ENCODE results near the gene ZNF135.

Gene ZNF135

DNA sequence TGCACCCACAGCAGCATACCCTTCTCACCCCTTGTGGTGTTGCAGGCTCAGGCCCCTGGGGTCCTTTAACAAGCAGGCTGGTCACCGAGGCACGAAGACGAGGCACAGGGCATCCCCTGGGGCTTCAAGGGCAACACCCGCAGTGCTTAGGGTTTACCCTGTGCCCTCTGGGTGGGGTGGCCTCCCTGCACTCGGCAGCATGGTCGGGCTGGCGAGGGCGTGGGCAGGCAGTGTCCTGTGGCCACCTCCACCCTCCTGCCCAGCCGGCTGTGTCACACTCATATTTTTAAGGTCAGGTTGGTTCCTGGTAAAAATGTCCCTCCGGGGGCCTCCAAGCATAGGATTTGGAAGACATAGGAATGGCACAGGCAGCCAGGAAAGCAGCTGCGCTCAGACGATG, 11.4 kb upstream of the ZNF135 start:
- DNase-seq, result no peak

DNA sequence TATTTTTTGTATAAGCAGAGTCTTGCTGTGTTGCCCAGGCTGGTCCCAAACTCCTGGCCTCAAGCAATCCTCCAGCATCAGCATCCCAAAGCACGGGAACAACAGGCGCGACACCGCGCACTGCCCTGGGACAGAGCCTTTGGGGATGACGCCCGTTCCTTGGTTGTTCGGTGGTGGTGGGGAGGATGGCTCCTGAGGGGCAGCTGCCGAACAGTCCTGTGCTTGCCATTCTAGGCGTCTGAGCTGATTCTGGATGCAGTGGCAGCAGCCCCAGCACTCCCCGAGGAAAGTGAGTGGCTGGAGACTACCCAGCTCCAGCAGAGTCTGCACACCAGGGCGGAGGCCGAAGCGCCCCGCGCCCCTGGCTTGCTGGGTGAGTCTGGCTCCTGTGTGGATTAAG, 6.8 kb upstream of the ZNF135 start:
- DNase-seq, result no peak

DNA sequence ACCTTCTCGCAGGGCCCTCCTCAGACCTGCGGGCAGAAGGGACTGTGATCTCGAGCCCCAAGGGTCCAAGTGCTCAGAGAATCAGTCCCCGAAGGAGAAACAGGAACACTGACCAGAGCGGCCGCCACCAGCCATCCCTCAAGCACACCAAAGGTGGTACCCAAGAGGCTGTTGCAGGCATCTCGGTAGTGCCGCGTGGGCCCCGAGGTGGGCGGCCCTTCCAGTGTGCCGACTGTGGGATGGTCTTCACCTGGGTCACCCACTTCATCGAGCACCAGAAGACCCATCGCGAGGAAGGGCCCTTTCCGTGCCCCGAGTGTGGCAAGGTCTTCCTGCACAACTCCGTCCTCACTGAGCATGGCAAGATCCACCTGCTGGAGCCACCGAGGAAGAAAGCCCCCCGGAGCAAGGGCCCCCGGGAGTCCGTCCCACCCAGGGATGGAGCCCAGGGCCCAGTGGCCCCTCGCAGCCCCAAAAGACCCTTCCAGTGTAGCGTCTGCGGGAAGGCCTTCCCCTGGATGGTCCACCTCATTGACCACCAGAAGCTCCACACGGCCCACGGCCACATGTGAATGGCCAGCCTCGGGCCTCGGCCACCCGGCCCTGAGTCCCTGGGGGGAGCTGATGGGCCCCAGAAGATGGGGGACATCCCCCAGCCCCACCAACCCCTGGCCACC, 5.5 kb upstream of the ZNF135 start:
- no peak for DNase-seq

DNA sequence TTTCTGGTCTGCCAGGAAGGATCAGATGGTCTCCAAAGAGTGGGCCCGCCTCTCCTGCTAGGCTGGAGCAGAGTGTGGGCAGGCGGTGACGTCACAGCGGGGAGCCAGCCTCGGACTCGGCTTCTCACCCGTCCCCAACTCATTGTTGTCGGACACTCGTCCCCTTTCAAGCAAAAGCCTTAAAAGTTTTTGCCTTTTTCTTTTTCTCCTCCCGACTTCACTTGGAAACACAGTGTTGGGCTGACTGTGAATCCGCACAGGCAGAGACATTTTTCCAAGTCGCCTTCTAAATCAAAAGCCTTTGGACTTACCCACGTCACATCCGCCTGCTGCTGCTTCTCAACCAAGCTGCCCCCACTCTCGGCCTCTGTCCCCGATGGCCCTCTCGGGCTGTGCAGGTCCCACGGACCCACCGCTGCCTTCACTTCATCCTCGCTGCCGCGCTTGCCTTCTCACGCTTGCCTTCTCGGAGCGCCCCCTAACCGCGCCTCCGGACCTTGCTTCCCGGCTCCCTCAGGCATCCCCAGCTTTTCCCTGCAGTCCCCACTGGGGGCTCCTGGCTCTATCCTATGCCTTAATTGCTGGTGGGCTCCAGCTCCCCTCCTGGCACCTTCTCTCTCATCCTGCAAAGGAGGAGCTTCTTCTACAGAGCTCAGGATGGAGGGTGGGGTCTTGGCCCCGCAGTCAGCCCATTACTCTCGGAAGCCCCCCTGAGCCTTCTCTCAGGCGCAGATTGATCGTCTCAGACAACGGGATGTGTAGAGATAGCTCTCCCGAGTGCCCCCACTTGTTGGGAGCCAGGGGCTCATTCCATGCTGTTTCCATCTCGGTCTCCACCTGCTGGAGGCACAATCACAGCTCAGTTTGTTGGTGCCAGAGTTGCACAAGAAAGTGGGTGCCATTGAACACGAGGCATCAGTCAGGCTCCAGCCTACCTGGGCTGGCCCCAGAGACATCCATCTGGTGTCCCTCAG, 3.9 kb upstream of the ZNF135 start:
- no peak for DNase-seq

DNA sequence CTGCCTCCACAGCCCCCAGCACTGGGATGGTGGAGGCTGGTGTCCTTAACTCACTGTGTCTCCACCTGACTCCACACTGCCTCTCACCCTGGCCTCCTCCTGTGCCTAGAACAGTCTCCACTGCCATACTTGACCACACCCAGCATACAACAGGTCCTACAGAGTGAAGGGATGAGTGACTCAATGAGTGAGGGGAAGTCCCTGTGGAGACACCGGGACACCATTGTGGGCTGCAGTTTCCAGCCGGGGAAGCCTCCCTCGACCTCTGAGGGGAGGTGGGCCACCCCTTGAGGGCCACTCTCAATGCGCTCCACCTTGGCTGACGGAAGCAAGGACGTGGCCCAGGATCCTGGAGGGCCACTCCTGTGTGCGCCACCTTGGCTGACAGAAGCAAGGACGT, 2.8 kb upstream of the ZNF135 start:
- no peak for DNase-seq

DNA sequence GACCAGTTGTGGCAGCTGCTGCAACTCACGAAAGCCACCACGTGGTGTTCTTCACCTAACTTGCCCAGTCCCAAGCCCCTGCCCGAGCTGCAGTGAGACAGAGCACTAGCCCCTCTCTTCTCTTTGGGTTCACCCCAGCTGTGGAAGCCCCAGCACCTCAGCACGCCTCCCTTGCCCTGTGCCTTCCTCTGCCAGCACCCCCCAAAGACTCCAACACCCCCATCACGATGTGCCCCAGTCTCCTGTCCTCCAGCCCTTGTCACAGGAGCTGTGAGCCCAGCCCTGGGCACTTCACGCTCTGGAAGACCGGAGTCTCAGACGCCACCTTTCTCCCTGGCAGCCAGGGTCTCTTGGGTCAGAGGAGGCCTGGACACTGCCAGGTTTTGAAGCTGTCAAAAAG, 2.2 kb upstream of the ZNF135 start:
- DNase-seq, result no peak

DNA sequence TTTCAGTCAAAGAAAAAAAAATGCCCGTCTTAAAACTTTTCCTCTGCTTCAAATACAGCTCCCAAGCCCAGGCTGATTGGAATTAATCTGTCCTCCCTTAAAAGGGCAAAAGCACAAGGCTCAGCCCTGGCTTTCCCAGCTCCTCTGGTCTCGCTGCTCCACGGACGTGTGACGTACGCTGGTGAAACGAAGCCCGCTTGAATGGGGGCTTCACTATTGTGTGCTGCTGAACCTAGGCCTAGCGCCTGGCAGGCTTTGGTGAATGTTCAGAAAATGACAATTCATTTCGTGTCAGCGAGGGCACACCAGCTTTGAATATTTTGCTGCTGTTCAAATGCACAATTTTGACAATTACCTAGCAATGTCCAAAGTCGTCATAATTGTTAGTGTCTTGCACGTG, 615 bp upstream of the ZNF135 start:
- DNase-seq, result no peak

DNA sequence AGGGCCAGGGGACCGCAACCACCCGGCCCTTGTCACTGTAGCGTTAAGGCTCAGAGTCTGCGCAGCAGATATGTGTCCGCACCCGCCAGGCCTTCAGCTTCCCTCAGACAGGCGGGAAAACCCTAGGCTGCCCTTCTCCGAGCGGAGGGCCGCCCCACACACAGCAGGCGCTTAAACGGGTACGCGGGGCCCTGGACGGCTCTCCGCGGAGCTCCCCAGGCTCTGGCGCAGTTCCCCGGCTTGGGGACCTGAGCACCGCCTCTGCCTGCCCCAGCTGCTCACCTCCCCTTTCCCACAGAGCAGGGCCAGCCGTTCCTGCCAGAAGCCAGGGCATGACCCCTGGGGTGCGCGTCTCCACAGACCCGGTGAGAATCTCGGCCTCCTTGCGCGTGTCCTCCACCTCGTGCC, 593 bp downstream of the ZNF135 start:
- DNase-seq, result no peak

DNA sequence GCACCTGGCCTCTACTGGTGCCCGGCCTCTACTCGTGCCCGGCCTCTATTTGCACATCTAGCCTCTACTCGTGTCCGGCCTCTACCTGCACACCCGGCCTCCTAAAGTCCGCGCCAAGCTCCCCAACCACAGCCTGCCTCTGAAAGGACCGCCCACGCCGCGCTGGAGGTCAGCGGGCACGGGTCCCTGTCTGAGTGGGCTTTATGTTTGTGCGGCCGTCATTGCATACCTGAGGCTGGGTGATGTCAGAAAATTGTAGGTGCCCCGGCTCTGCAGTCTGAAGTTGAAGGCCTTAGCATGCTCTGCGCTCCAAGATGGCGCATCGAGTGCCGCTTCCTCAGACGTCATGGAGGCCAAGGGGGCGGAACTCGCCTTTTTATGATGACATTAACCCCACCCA, 1.1 kb downstream of the ZNF135 start:
- no peak for DNase-seq

DNA sequence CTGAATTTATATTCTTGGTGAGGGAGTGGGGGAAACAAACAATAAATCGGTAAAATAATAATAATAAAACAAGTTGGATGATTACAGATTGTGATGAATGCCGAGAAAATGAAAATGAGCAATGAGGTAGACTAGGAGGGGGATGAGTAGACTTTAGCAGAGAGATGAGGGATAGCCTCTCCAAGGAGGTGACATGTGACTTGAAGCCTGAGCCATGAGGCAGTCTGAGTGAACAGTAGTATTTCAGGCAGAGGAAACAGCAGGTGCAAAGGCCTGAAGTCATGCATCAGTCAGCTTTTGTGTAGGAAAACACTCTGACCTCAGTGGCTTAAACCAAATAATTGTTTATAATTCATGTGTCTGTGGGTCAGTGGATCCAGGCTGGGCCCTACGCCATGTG, 4.6 kb downstream of the ZNF135 start:
- DNase-seq, result no peak

DNA sequence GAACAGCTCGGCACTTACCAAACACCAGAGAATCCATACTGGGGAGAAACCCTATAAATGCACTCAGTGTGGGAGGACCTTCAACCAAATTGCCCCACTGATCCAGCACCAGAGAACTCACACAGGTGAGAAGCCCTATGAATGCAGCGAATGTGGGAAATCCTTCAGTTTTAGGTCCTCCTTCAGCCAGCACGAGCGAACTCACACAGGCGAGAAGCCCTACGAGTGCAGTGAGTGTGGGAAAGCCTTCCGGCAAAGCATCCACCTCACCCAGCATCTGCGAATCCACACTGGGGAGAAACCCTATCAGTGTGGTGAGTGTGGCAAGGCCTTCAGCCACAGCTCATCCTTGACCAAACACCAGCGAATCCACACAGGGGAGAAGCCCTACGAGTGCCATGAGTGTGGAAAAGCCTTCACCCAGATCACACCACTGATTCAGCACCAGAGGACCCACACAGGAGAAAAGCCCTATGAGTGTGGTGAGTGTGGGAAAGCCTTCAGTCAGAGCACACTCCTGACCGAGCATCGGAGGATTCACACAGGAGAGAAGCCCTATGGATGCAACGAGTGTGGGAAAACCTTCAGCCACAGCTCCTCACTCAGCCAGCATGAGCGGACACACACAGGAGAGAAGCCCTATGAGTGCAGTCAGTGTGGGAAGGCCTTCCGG, 8.3 kb downstream of the ZNF135 start:
- DNase-seq, result no peak

DNA sequence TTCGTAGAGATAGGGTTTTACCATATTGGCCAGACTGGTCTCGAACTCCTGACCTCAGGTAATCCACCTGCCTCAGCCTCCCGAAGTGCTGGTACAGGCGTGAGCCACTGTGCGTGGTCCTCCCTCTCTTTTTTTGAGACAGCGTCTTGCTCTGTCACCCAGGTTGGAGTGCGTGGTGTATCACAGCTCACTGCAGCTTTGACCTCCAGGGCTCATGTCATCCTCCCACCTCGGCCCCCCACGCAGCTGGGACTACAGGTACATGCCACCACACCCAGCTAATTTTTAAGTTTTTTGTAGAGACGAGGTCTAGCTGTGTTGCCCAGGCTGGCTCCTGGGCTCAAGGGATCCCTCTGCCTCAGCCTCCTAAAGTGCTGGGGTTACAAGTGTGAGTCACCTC, 20.7 kb downstream of the ZNF135 start:
- no peak for DNase-seq

DNA sequence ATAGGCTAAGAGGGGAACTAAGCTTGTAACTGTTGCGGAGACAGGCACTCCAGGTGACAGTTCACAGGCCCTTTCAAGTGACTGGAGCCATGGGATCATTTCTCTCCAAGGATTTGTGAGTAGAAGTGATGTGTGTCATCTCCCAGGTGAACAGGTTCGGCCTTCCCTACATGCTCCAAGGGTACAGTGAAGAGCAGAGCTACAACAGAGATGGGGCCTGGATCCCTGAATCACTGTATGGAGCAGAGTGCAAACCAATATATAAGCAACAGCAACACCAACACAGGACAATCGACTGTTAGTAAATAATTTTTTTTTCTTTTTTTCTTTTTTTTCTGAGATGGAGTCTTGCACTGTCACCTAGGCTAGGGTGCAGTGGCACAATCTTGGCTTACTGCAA, 23.9 kb downstream of the ZNF135 start:
- no peak for DNase-seq

DNA sequence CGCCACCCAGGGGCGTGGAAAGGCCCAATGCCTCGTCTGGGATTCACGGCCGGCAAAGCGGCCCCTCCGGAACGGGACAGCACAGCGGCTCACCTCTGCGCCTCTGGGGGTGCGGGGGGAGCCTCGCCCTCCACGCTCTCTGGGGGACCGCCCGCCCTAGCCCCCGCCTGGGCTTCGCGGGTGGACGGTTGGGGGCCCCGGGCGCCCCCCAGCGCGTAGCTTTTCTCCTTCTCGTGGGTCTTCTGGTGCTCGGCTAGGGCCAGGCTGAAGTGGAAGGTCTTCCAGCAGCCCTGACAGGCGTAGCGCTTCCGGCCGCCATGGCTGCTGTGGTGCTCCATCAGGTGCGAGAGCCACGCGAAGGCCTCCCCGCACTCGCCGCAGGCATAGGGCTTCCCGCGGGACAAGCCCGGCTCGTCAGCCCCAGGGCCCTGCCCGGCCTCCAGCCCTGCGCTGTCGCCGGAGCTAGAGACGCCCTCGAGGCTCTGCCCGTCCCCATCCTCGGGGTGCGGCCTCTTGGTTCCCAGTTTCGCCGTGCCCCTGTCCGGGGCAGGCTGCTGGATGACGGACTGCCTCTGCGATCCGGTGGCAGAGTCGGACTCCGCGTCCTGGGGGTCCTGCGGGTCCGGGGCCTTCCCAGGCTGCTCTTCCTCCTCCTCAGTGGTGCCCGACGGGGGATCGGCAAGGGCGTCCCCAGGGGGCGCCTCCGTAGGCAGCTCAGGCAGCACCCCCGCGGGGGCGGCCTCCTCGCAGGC, 25.7 kb downstream of the ZNF135 start:
- no peak for DNase-seq

DNA sequence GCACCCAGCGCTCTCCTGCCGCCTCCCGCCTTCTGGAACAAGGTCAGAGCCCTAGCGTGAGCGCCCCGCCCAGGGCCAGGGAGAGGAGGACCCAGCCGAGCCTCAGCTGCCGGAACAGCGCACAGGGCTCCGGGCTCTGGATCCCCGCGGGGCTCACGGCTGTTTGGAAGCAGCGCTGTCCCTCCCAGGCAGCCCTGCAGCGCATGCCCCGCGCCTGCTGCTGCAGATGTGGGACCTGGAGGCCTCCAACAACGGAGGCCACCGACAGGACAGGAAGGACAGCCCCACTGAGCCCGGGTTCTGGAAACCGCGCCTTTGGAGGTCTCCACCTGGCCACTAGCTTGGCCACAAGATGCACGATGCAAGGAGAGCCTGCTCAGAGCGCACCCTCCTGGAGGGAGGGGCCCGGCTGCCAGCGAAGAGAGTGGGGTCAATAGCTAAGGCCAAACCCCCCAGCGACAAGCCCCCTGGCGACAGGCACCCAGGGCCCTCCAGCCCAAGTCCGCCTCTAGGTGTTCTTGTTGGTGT, 26.3 kb downstream of the ZNF135 start:
- DNase-seq, result no peak

DNA sequence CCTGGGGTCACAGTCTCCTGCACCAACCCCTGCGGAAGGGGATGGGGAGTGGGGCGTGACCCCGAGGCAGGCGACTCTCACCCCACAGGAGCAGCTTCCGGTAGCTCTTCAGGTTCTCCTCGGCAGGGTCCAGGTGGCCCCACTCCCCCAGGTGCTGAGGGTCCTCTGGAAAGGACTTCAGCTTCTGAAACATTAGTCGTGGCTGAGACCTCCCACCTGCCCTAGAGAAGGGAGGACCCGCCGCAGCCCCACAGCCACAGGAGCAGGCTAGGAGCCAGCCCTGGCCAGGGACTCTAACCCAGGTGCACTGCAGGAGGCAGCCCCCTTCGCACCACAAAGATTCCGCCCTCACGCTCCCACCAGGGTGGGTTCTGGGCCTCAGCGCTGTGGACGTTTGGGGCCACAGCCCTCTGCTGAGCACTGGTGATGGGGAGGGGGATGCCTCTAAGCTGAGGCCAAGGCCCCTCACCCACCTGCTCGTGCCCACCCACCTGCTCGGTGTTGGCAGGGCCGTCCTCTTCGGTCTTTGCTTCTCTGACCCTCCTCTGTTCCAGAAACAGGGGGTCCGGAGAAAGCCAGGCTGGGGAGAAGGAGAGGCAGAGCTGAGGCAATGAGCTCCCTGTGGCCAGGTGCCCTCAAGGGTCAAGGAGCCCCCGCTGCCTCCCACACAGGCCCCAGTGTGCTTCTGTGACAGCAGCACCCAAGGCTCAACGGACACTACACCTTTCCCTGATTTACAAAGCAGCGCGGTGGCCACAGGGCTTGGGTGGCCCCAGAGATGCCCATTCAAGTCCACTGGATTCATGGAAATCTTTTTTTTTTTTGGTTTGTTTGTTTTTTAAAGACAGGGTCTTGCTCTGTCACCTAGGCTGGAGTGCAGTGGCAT, 28.0 kb downstream of the ZNF135 start:
- DNase-seq, result no peak

DNA sequence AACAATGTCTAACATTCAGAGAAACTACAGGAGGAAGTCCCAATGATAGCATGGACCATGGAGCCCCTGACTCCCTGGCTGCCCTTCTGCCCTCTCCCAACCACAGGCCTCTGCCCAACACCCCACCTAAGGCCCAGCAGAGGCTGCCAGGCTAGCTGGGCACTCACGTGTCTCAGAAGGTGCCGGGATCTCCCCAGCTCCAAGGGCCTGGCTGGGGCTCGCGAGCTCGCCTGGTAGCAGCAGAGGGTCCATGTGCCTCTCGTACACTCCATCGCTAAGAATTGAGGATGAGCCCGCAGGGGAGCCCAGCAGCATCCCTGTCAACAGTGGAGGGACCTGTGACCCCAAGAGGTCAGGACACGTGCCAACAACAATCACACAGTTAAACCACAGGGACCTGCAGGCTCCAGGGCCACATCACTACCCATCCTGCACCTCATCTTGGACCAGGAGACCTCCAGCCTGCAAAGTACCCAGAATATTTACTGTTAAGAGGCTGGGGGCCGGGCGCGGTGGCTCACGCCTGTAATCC, 29.5 kb downstream of the ZNF135 start:
- no peak for DNase-seq

DNA sequence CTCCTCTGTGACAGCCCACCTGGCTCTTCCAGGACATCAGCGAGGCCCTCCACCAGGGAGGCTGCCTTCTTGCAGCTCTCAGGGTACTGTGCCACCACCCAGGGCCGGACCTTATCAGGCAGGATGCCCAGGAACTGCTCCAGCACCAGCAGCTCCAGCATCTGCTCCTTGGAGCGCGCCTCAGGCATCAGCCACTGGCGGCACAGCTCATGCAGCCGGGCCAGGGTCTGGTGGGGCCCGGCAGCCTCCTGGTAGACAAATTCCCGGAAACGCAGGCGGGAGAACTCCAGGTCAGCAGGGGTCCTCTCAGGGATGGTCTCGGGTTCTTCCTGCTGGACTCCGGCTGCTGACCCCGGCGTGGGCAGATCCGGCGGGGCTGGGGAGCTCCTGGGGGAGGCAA, 30.8 kb downstream of the ZNF135 start:
- DNase-seq, result no peak

DNA sequence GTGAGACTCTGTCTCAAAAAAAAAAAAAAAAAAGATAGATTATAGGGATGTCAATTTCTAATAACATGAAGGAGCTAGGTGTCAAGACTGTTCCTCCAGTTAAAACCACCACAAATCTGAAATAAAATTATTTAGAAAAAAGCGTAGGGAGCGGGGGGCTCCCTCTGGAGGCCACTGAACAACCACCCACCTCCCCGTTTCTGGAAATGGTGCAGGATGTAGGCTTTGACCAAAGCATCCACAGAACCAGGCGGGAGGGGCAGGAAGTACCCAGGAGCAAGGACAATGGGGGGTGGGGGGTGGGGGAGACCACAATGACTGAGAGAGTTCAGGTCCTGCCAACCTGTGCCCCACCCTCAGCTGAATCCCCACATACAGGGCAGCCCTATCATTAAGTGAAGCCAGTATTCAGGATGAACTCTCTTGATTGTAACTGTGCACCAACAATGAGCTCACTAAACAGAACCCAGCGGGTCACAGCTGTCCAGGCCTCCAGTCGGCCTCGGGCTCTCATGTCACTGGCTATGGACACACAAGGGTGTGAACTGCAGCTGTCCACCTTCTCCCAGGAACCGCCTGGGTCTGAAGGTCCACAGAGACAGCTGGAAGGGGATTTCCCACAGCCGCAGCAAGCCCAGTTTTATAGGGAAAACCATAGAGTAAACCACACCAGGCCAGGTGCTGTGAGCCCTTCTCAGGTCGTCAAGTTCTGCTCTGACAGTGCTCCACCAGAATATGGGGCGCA, 32.3 kb downstream of the ZNF135 start:
- no peak for DNase-seq

DNA sequence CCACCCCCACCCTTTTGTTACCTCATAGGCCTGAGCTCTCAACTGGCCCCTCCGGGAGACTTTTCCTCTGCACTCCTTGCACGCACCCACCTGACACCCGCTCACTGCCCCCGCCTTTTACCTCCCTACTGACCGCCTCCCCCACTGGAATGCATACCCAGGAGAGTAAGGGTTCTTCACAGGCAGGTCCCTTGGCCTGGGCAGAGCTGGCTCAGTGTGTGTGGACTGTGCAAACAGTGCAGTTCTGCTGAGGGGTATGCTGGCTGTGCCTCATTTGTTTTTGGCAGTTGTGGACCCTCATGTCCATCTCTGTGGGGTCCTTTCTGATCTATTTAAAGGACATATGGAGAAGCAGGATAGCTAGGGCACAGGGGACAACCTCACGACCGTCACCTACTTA, 34.0 kb downstream of the ZNF135 start:
- no peak for DNase-seq

DNA sequence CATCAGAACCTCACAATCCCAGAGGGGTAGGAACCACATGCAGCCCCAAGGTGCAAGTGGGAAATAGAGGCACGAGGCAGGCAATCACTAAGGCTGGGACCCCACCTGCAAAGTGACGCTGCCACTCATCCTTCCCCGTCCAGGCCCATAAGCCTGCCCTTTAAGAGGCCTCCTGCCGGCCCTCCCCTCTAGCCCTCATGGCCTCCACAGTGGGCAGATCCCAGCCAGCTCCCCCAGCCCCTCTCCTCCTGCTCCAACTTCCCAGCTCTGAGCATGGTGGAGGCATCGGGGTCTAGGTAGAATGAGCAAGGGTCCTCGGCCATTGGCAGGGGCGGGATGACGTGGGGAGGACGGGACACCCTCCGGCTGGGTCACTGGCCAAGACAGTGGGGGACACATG, 36.2 kb downstream of the ZNF135 start:
- DNase-seq, result no peak
